HEK293 (cell line): ENCODE measurements around the gene CACNA1E.

Experiments used
- HOXA7 ChIP-seq: sonication (generic); formaldehyde crosslinking; IDR thresholded peaks from 2 replicates; pipeline ENCODE4 v1.8.1; 2022; ENCODE audit warnings: missing genetic modification reagents, borderline replicate concordance
- KLF16 ChIP-seq: fragments of 450-650 bp; formaldehyde crosslinking; IDR thresholded peaks from 2 replicates; pipeline ENCODE4 v1.5.1; 2017; ENCODE audit warnings: missing biosample characterization, missing genetic modification characterization
- KLF7 ChIP-seq: fragments of 450-650 bp; formaldehyde crosslinking; IDR thresholded peaks from 2 replicates; pipeline ENCODE4 v1.5.1; 2016; ENCODE audit warnings: missing biosample characterization, missing genetic modification characterization, borderline replicate concordance
- MEIS1 ChIP-seq: sonication (generic); formaldehyde crosslinking; IDR thresholded peaks from 2 replicates; pipeline ENCODE4 v1.8.1; 2022; ENCODE audit warnings: missing genetic modification reagents, mild to moderate bottlenecking, borderline replicate concordance
- ZNF223 ChIP-seq: fragments of 450-650 bp; formaldehyde crosslinking; IDR thresholded peaks from 2 replicates; pipeline ENCODE4 v1.5.1; 2016; ENCODE audit warnings: missing biosample characterization, missing genetic modification characterization
- ZNF274 ChIP-seq, 2 experiments: fragments of 200-500 bp in 1 of 2; fragments of 450-650 bp in 1 of 2; sonication (Bioruptor generic) in 1 of 2; formaldehyde crosslinking in 1 of 2; IDR thresholded peaks; 2 replicates each; pipeline versions ENCODE4 v1.5.1 to v1.6.1; 2014 to 2016; ENCODE audit warnings: borderline replicate concordance in 1 of 2, inconsistent platforms in 1 of 2, low read length in 1 of 2, missing biosample characterization in 1 of 2, missing genetic modification characterization in 1 of 2
- ZNF473 ChIP-seq: fragments of 450-650 bp; formaldehyde crosslinking; IDR thresholded peaks from 2 replicates; pipeline ENCODE4 v1.5.1; 2017; ENCODE audit warnings: missing biosample characterization, missing genetic modification characterization
- ZNF560 ChIP-seq: fragments of 450-650 bp; formaldehyde crosslinking; IDR thresholded peaks from 2 replicates; pipeline ENCODE4 v1.5.1; 2017; ENCODE audit warnings: missing biosample characterization, missing genetic modification characterization, borderline replicate concordance
- TF ChIP-seq, protein P1 (sequence below): fragments of 450-650 bp; formaldehyde crosslinking; IDR thresholded peaks from 2 replicates; pipeline ENCODE4 v1.5.1; 2016; ENCODE audit warnings: missing biosample characterization, missing genetic modification characterization
- TF ChIP-seq, protein P2 (sequence below): fragments of 450-650 bp; formaldehyde crosslinking; IDR thresholded peaks from 2 replicates; pipeline ENCODE4 v1.5.1; 2017; ENCODE audit warnings: missing biosample characterization, mild to moderate bottlenecking, missing genetic modification characterization, moderate library complexity
- TF ChIP-seq, protein P3 (sequence below): fragments of 450-650 bp; formaldehyde crosslinking; IDR thresholded peaks from 2 replicates; pipeline ENCODE4 v1.5.1; 2016; ENCODE audit warnings: missing biosample characterization, missing genetic modification characterization

DNA sequence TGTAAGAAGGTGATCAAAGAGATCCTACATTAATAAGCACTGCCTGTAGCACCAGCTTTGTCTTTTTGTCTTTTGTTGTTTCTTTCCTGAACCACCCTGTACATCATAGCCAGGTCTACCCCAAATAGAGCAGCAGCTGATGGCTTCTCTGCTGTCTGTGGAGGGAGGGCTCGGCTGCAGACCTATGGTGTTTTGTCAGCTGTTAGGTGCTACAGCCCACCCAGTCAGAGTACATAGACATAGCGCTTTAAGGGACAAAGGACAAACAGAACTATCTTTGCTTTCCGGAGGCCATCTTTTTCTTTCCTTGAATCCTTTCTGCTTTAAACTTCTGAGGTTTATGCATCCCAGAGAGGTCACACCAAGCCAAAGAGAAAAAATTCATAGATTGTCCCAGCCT is 320.1 kb downstream of the CACNA1E start:
- TF ChIP-seq, protein P1, sequence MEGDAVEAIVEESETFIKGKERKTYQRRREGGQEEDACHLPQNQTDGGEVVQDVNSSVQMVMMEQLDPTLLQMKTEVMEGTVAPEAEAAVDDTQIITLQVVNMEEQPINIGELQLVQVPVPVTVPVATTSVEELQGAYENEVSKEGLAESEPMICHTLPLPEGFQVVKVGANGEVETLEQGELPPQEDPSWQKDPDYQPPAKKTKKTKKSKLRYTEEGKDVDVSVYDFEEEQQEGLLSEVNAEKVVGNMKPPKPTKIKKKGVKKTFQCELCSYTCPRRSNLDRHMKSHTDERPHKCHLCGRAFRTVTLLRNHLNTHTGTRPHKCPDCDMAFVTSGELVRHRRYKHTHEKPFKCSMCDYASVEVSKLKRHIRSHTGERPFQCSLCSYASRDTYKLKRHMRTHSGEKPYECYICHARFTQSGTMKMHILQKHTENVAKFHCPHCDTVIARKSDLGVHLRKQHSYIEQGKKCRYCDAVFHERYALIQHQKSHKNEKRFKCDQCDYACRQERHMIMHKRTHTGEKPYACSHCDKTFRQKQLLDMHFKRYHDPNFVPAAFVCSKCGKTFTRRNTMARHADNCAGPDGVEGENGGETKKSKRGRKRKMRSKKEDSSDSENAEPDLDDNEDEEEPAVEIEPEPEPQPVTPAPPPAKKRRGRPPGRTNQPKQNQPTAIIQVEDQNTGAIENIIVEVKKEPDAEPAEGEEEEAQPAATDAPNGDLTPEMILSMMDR (tag by site-specific recombination) = no peak
- TF ChIP-seq, protein P2, sequence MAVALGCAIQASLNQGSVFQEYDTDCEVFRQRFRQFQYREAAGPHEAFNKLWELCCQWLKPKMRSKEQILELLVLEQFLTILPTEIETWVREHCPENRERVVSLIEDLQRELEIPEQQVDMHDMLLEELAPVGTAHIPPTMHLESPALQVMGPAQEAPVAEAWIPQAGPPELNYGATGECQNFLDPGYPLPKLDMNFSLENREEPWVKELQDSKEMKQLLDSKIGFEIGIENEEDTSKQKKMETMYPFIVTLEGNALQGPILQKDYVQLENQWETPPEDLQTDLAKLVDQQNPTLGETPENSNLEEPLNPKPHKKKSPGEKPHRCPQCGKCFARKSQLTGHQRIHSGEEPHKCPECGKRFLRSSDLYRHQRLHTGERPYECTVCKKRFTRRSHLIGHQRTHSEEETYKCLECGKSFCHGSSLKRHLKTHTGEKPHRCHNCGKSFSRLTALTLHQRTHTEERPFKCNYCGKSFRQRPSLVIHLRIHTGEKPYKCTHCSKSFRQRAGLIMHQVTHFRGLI (tag by site-specific recombination) = no peak
- TF ChIP-seq ZNF274 (IDR thresholded peaks at IDR 0.05; ENCODE audit: low read length) (no peak), ZNF274 (tag by site-specific recombination; IDR thresholded peaks at IDR 0.05; ENCODE audit: borderline replicate concordance) (no peak), ZNF473 (tag by site-specific recombination) (no peak), HOXA7 (no peak), ZNF560 (no peak), MEIS1 (CRISPR knock-in tag) (no peak), KLF16 (tag by site-specific recombination) (no peak), ZNF223 (tag by site-specific recombination) (no peak), KLF7 (no peak)
- TF ChIP-seq, protein P3, sequence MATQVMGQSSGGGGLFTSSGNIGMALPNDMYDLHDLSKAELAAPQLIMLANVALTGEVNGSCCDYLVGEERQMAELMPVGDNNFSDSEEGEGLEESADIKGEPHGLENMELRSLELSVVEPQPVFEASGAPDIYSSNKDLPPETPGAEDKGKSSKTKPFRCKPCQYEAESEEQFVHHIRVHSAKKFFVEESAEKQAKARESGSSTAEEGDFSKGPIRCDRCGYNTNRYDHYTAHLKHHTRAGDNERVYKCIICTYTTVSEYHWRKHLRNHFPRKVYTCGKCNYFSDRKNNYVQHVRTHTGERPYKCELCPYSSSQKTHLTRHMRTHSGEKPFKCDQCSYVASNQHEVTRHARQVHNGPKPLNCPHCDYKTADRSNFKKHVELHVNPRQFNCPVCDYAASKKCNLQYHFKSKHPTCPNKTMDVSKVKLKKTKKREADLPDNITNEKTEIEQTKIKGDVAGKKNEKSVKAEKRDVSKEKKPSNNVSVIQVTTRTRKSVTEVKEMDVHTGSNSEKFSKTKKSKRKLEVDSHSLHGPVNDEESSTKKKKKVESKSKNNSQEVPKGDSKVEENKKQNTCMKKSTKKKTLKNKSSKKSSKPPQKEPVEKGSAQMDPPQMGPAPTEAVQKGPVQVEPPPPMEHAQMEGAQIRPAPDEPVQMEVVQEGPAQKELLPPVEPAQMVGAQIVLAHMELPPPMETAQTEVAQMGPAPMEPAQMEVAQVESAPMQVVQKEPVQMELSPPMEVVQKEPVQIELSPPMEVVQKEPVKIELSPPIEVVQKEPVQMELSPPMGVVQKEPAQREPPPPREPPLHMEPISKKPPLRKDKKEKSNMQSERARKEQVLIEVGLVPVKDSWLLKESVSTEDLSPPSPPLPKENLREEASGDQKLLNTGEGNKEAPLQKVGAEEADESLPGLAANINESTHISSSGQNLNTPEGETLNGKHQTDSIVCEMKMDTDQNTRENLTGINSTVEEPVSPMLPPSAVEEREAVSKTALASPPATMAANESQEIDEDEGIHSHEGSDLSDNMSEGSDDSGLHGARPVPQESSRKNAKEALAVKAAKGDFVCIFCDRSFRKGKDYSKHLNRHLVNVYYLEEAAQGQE (tag by site-specific recombination) = no peak
